ENCODE measurements around the gene TMEM69.

Gene TMEM69

GRCh38 chr1:45660336-45660735 lies 27.6 kb upstream of the TMEM69 start:
- H3K36me3 ChIP-seq (ENCODE audit: control insufficient read depth in 2 of 2, insufficient read depth in 1 of 2, low read length in 2 of 2): peaks cover 36 to 58% of the 10 kb centered on the region in 2 experiments
- CTCF ChIA-PET: no interaction called here
- no peaks in the 10 kb centered on the region for H3K4me1 ChIP-seq (ENCODE audit: control insufficient read depth, insufficient read depth, low read length)
- no peak overlapping the region for H3K27ac ChIP-seq (ENCODE audit: extremely low read depth, low read depth, low read length)
- H3K9me3 ChIP-seq (ENCODE audit: control insufficient read depth, insufficient read depth, low read depth, low read length): no peaks in the 10 kb centered on the region
- TF ChIP-seq KLF8 (tag by site-specific recombination; IDR thresholded peaks at IDR 0.05) (no peak), RBAK (tag by site-specific recombination; IDR thresholded peaks at IDR 0.05) (no peak), AEBP2 (tag by site-specific recombination; IDR thresholded peaks at IDR 0.05; ENCODE audit: borderline replicate concordance) (no peak), ZEB2 (tag by site-specific recombination; IDR thresholded peaks at IDR 0.05) (no peak), ZNF2 (tag by site-specific recombination; IDR thresholded peaks at IDR 0.05) (no peak), ZNF184 (tag by site-specific recombination; IDR thresholded peaks at IDR 0.05) (no peak), ZFP41 (tag by site-specific recombination; IDR thresholded peaks at IDR 0.05; ENCODE audit: borderline replicate concordance) (no peak)
- POLR2A ChIA-PET: no interaction called here
- no peak overlapping the region for H3K4me3 ChIP-seq (ENCODE audit: low read depth, low read length)

GRCh38 chr1:45666836-45667235 lies 21.1 kb upstream of the TMEM69 start:
- TF ChIP-seq ZNF654 (tag by site-specific recombination; IDR thresholded peaks at IDR 0.05; ENCODE audit: low read depth): no peak
- no peak for TF ChIP-seq PATZ1 (tag by site-specific recombination; IDR thresholded peaks at IDR 0.05)
- no peak for TF ChIP-seq ZNF510 (tag by site-specific recombination; IDR thresholded peaks at IDR 0.05; ENCODE audit: insufficient replicate concordance)
- POLR2A ChIA-PET: no interaction called here
- no peaks in the 10 kb centered on the region for H3K9me3 ChIP-seq (ENCODE audit: control insufficient read depth, insufficient read depth, low read depth, low read length)
- H3K4me1 ChIP-seq (ENCODE audit: control insufficient read depth, insufficient read depth, low read length): no peaks in the 10 kb centered on the region
- no peak overlapping the region for H3K27ac ChIP-seq (ENCODE audit: extremely low read depth, low read depth, low read length)
- no peaks in the 10 kb centered on the region; a peak in 1 of 3 replicates for H3K36me3 ChIP-seq (ENCODE audit: control insufficient read depth in 2 of 2, insufficient read depth in 1 of 2, low read length in 2 of 2)
- CTCF ChIA-PET: interaction anchor here (0.7 kb wide), 1 partner anchor 28 kb away, joined by 3 read pairs; no protein-coding TSS in a partner anchor
- no peak overlapping the region for H3K4me3 ChIP-seq (ENCODE audit: low read depth, low read length)

- no peaks in the 10 kb centered on the region; a peak in 1 of 3 replicates for H3K36me3 ChIP-seq (ENCODE audit: control insufficient read depth in 2 of 2, insufficient read depth in 1 of 2, low read length in 2 of 2)
- no peak overlapping the region for H3K4me3 ChIP-seq (ENCODE audit: low read depth, low read length)
- H3K4me1 ChIP-seq (ENCODE audit: control insufficient read depth, insufficient read depth, low read length): no peaks in the 10 kb centered on the region
- H3K27ac ChIP-seq (ENCODE audit: extremely low read depth, low read depth, low read length): no peak overlapping the region
- ChIA-PET POLR2A (no interaction called here), CTCF (no interaction called here)
- H3K9me3 ChIP-seq (ENCODE audit: control insufficient read depth, insufficient read depth, low read depth, low read length): no peaks in the 10 kb centered on the region
- TF ChIP-seq KLF7 (tag by site-specific recombination; IDR thresholded peaks at IDR 0.05; ENCODE audit: borderline replicate concordance) (no peak), ZNF830 (tag by site-specific recombination; IDR thresholded peaks at IDR 0.05; ENCODE audit: low read depth) (no peak), KLF17 (tag by site-specific recombination; IDR thresholded peaks at IDR 0.05) (no peak), PRDM2 (tag by site-specific recombination; IDR thresholded peaks at IDR 0.05; ENCODE audit: borderline replicate concordance) (no peak), ZNF174 (tag by site-specific recombination; IDR thresholded peaks at IDR 0.05) (no peak), ZNF133 (tag by site-specific recombination; IDR thresholded peaks at IDR 0.05) (no peak), YY2 (tag by site-specific recombination; IDR thresholded peaks at IDR 0.05) (no peak), GLIS2 (tag by site-specific recombination; IDR thresholded peaks at IDR 0.05) (no peak), ZNF114 (tag by site-specific recombination; IDR thresholded peaks at IDR 0.05) (no peak), ZXDB (tag by site-specific recombination; IDR thresholded peaks at IDR 0.05) (no peak), KLF16 (tag by site-specific recombination; IDR thresholded peaks at IDR 0.05) (no peak)
Observed at GRCh38 chr1:45667321-45668111, 20.5 kb upstream of the TMEM69 start.
